NCI-H2081 (cell line): ENCODE data around the gene MST1R.
A peak's percentile ranks its signal among the peaks of the same experiment; 100 is the strongest.

Source experiments
- DNase-seq, 2 experiments: peaks; one replicate each; lab custom pipeline; 2025; lab: John Stamatoyannopoulos, UW

The MST1R gene

DNA sequence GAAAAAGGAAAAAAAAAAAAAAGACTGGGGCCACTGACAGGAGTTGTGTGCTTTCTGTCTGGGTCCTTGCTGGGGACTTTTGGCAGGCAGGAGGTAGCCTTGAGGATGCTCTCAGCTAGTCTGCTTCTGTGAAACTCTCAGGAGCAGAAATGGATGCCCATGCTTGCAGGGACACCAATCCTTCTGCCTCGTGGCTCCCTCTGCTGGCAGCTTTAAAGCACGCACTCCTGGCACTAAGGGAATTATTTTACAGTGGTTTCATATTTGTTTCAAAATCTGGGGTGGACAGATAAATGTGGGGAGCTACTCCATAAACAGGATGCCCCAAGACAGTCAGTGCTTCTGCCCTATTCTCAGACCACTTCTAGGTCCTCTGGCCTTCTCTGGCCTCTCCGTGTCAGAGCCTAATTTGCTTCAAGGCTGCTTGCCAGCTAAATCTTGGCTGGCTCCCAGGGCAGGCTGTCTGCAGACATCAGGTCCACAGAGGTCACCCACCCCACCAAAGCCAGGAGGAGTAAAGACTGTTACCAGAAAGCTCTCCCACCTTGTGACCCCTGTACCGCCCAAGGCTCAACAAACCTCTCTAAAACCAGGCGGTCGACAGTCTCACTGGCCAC lies 64.4 kb downstream of the MST1R start:
- peak; percentile 29 to 38 for DNase-seq
